GM19372 (cell line): ENCODE results near the gene IDE.
"Not testable (repeated sequence)": the region's sequence is repeated elsewhere in the genome, so short reads cannot be mapped to it uniquely, and the experiment has no call there.

Experiments used
- ATAC-seq: cut with Tn5 transposase; IDR thresholded peaks from one replicate; pipeline ENCODE4 v1.9.1; 2021; ENCODE audit warnings: mild to moderate bottlenecking, low read depth, moderate library complexity; ENCODE audit not compliant: unreplicated experiment

Gene IDE

GRCh38 chr10:92573798-92574547, at the start of gene IDE:
Gene IDE (minus strand): TSS chr10:92574093. CDS start chr10:92574019, 74 bp downstream.
- peak; percentile 64 for ATAC-seq

GRCh38 chr10:92619368-92619767, 45.5 kb upstream of the IDE start:
- ATAC-seq: no peak

GRCh38 chr10:92615515-92615914, 41.6 kb upstream of the IDE start:
- ATAC-seq: no peak

GRCh38 chr10:92604841-92605240, 30.9 kb upstream of the IDE start:
- ATAC-seq: no peak

DNA sequence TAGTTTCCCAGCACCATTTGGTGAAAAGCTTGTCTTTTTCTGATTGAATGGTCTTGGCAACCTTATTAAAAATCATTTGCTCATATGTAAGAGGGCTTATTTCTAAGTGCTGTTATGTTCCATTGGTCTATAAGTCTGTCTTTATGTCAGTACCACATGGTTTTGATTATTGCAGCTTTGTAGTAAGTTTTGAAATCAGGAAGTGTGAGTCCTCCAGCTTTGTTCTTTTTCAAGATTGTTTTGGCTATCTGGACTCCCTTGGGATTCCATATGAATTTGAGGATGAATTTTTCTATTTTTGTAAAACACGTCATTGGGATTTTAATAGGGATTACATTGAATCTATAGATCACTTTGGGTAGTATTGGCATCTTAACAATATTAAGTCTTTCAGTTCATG, 24.4 kb upstream of the IDE start:
- no peak for ATAC-seq

DNA sequence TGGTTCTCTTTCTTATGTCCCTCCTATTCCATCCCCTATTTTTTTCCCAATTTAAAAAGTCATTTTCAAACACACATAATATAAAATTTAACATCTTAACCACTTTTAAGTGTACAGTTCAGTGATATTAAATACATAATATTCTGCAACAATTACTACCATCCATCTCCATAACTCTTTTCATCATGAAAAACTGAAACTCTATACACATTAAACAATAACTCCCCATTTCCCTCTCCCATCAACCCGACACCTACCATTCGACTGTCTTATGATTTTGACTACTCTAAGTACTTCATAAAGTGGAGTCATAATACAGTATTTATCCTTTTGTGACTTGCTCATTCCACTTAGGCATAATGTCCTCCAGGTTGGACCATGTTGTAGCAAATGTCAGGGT, 21.6 kb upstream of the IDE start:
- ATAC-seq: no peak

DNA sequence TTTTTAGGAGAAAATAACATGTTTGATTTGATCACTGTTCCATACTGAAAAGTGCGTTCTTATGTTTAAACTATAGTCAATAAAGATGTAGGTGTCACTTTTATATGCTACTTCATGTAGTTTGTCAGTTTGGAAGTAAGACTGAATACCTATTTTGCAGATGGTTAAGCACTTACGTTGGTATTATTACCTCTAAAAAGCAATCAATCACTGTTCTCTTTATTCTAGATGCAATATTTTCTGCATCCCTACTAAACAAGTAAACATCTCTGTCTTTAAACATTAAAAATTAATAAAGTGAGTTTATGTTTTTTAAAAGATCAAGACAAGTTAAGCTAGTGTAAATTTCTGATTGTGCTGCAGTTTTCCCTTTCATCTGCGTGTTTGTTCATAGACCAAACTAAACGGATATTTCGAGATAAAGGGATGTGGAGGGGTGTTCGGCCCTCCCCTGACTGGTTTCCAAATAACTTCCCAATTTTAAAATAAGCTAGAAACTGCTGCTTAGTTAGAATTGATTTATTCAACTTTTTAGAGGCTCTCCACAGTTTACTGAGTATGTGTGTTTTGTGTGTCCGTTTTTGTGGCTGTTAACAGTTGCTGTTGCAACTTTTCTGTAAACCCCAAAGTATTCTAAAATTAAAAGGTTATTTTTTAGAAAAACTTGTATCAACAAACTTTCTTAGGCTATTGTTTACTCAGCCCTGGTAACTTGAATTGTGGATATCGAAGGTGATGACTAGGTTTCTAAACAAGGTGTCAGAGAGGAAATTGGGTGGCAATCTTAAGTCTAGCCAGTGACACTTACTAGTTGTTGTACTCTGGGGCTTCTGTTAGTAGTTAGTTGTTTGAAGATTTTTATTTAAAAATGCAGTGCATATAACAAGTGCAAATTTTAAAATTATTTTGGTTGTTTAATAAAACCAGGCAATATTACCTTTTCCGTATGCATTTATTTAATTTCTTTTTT, 20.0 kb upstream of the IDE start:
- no peak for ATAC-seq

- ATAC-seq: peak; percentile 55
Measured at GRCh38 chr10:92592761-92593618, 19.1 kb upstream of the IDE start, which contains the start of gene KIF11. Gene KIF11 (plus strand): TSS chr10:92593130. CDS start chr10:92593376, 246 bp downstream.

GRCh38 chr10:92591550-92592022, 17.7 kb upstream of the IDE start:
- peak; percentile 70 for ATAC-seq

- peak; percentile 15 for ATAC-seq
Measured at GRCh38 chr10:92590623-92591549, 17.0 kb upstream of the IDE start.

GRCh38 chr10:92582347-92582746, 8.5 kb upstream of the IDE start:
- not testable (repeated sequence) for ATAC-seq

GRCh38 chr10:92575961-92576360, 2.1 kb upstream of the IDE start:
- ATAC-seq: no peak

GRCh38 chr10:92574548-92575261, 812 bp upstream of the IDE start:
- ATAC-seq: no peak

DNA sequence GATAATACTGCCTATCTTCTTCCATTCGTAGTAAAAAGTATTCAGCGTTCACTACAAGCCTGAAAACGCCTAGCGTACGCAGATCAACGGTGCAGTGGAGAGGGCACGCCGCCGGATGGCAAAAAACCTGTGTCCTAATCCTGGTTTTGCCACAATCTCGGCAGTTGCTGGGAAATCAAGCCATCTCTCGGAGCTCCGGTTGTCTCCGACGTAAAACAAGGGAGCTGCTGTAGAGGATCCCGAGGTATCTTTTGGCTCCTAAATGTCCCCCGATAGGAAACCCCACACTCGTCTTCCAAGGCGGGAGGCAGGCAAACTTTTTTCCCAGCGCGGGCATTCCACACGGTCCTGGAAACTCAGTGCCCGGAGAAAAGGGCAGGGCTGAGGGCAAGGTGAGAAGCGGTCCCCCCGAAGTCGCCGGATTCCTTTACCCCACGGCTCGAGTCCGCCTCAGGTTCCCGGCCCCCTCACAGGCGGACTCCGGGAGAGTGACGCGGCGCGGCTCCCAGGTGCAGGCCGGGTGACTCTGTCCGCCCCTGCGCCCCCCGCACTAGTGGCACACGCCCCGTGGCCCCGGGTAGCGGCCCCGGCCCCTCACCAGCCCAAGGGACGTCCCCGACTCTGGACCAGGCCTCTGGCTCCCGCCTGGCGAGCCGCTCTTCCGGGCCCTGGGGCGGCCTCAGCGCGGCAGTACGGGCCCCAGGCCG, 649 bp downstream of the IDE start:
- no peak for ATAC-seq

GRCh38 chr10:92572362-92573090, 1.4 kb downstream of the IDE start:
- no peak for ATAC-seq

- no peak for ATAC-seq
Measured at GRCh38 chr10:92571649-92572048, 2.2 kb downstream of the IDE start.

- not testable (repeated sequence) for ATAC-seq
Measured at GRCh38 chr10:92569663-92570062, 4.2 kb downstream of the IDE start.
